B cell (primary cell): ENCODE data around the gene AUTS2.

Source experiments
- CTCF ChIP-seq: fragments of 200-600 bp; IDR thresholded peaks from one replicate; pipeline ENCODE4 v1.8.0; 2022; ENCODE audit warnings: antibody characterized with exemption, mild to moderate bottlenecking
- EZH2 ChIP-seq: IDR thresholded peaks from 2 replicates; pipeline ENCODE4 v1.6.1; 2012; ENCODE audit warnings: borderline replicate concordance, low read depth, mild to moderate bottlenecking, moderate library complexity, low read length; ENCODE audit not compliant: insufficient read depth, poor library complexity, severe bottlenecking

GRCh38 chr7:70193514-70193913 is 595.2 kb downstream of the AUTS2 start:
- TF ChIP-seq CTCF (no peak), EZH2 (no peak)
